GM10847 (cell line): ENCODE results near the gene FMC1.

Source experiments
- POLR2A ChIP-seq: IDR thresholded peaks from 2 replicates; pipeline ENCODE4 v1.6.1; 2011; ENCODE audit not compliant: insufficient read length; ENCODE audit errors: extremely low read depth

FMC1 gene

DNA sequence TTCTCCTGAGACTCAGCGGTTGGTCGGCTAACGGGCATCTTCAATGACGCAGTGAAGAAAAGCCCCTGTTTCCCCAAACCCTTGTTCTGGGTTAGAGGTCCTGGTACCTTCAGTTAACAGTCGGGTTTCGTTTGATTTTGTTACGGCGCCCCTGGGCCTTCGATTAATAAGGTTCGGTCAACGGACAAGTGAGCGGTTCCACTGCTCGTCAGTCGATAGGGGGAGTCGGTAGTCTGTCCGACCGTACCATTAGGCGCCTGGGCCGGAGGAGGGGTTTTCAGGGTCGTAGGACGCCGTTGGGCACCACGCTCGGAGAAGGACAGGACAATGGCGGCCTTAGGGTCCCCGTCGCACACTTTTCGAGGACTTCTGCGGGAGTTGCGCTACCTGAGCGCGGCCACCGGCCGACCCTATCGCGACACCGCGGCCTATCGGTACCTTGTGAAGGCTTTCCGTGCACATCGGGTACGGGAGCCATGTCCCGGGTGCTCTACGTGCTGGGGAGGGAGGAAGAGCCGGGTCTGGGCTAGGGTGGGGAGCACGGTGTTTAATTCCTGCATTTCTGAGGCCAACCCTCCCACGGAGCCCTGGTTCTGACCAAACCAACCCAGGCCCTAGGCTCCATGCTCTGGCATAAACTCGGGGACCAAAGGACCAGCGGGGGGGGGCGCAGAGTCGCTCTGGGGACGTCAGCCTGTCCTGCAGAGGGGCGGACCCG lies at the start of gene FMC1:
FMC1 (plus strand) TSS at position 280 of the 718 bp plus-strand sequence; CDS start at position 328, 48 bp downstream.
- peak; percentile 49 for TF ChIP-seq POLR2A

DNA sequence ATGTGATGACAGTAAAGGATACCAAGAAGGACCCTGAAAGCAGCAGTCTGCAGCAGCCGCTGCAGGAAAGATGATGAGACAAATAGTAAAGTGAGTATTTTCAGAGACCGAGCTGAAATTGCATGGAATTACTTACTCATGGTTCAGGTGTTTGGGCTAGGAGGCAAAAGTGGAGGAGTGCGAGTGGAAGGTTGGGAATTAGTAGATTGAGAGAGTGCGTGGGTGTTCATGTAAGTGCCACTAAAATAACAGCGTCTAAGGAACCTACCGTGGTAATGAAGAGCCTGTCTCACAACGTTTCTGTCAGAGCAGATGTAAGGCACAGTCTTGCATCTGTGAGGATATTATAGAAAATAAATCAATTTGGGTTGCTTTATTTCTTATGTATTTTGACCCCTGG lies 48.3 kb upstream of the FMC1 start:
- no peak for TF ChIP-seq POLR2A

GRCh38 chr7:139293534-139293933 lies 47.6 kb upstream of the FMC1 start:
- no peak for TF ChIP-seq POLR2A

GRCh38 chr7:139294241-139294640 lies 46.9 kb upstream of the FMC1 start:
- TF ChIP-seq POLR2A: no peak

GRCh38 chr7:139294951-139295575 lies 46.1 kb upstream of the FMC1 start:
- TF ChIP-seq POLR2A: no peak

DNA sequence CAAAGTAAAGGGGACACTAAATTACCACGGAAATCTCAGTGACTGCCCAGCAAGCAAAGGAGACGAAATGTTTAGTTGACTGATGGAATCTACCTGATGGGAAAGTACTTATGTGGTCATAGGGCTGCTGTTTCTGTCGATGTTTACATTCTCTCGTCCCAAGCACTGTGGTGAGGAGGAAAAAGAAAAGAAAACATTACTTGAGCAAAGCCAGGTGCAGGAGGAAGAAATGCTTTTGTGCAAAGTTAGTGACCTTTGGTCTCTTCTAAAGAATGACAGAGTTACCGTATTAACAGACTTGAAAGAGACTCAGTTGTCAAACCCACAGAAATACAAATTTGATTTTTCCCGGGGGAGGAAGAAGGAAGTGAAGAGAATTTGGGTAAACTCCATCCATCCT lies 43.3 kb upstream of the FMC1 start:
- TF ChIP-seq POLR2A: no peak

GRCh38 chr7:139299296-139299695 lies 41.8 kb upstream of the FMC1 start:
- no peak for TF ChIP-seq POLR2A

DNA sequence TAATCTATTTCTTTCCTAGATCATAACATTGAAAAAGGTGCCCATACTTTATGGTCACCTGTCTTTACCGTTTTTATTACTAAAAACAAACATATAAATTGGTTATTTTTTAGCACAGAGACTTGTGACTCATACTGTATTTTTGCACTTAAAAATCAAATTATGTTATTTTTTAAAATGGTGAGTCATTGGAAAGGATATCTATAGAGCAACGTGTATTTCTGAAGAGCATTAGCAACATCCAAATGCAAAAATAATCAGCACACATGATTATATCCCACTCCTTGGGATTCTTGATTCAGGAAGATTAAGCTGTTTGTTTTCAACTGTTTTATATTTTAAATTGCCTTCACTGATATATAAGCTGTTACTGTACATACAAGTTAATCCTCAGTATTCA lies 40.7 kb upstream of the FMC1 start:
- no peak for TF ChIP-seq POLR2A

DNA sequence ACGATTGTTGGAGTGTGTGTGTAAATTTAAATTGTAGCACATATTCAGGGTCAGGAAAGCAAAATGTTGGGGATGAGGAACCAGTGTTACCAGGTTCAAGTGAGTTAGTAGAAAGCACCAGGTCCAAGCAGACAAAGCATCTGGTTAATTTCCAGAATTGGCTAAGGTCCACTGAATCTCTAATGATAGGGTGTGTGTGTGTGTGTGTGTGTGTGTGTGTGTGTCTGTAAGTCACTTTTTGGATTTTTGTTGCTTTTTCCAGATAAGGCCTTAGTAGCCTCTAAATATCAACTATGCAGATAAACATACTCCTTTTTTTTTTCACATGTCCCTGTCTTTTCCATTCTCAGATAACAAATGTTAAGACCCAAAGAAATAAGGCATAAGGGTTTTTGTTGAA lies 36.6 kb upstream of the FMC1 start:
- no peak for TF ChIP-seq POLR2A

- no peak for TF ChIP-seq POLR2A
Observed at GRCh38 chr7:139317939-139318505, 23.1 kb upstream of the FMC1 start.

DNA sequence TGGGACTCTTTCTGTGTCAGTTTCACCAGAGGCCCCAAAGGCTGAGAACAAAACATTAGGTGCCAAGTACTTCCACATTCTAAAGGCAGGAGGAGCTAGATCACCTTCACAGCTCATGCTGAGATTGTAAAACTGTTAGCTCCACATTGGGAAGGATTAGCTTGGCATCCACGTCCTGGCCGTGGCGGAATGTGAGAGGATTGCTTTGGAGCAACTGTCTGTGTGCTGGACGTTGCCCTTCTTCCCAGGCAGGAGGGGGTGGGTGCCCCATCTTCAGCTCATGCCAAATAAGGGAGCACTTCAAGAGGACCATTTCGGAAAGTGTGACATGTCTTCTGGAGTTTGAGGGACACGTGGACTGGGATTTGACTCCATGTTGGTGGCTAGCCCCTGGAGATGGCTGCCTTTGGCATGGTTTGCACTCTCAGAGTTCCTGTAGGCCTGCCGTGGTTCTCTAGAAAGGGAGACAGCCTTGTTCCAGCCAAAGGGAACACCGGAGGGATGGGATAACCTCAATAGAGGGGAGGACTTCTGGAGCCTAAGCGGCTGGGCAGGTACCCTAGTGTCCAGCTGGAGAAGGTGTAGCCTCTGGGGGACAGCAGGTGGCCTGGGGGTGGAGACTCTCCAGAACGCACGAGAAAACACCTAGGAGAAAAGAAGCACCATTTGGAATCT lies 19.9 kb upstream of the FMC1 start:
- no peak for TF ChIP-seq POLR2A

DNA sequence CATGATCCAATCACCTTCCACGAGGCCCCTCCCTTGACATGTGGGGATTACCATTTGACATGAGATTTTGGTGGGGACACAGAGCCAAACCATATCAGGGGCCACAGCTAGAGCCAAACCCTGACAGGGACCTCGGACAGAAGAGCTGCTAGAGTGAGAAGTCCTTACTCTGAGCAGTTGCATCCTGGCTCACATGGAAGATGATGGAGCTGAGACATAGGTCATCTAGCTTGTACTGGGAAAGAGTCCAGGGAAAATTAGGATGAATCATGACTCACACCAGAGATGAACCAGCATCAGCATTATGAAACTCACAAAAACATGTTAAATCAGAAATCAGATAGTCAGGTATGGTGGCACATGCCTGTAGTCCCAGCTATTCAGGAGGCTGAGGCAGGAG lies 12.8 kb upstream of the FMC1 start:
- TF ChIP-seq POLR2A: no peak

DNA sequence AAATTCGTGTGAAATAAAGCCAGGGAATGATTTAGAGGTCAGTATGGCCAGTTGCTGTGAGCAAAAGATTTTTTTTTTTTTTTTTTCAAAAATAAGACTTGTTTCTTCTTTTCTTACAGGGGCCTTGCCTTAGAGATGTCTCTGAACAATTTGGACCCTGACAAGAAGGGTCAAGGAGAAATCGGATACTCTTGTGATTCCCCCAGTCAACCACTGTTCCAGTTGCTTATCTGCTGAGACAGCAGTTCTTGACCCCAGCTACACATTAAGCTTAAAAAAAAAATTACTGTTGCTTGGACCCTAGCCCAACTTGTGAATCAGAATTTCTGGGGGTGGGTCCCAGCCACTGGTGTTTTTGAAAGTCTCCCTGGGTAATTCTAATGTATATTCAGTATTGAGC lies 12.0 kb upstream of the FMC1 start:
- TF ChIP-seq POLR2A: no peak

DNA sequence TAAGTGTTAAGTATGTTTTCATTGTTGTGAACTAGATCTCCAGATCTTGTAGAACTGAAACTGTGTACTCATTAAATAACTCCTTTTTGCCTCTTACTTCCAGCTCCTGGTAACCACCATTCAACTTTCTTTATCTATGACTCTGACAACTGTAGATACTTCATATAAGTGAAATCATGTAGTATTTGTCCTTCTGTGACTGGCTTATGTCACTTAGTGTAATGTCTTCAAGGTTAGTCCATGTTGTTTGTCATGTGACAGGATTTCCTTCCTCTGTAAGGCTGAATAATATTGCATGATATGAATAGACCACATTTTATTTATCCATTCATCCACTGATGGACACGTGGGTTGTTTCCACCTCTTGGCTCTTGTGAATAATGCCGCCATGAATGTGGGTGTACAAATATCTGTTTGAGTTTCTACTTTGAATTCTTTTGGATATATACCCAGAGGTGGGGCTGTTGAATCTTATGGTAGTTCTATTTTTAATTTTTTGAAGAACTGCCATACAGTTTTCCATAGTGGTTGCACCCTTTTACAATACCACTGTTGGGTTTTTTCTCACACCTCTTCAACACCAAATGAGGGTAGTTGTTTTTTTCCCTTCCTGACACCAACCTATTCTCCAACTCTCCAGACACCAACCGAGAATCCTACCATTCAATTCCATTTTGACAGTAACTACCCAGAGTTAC lies 10.7 kb upstream of the FMC1 start:
- no peak for TF ChIP-seq POLR2A

DNA sequence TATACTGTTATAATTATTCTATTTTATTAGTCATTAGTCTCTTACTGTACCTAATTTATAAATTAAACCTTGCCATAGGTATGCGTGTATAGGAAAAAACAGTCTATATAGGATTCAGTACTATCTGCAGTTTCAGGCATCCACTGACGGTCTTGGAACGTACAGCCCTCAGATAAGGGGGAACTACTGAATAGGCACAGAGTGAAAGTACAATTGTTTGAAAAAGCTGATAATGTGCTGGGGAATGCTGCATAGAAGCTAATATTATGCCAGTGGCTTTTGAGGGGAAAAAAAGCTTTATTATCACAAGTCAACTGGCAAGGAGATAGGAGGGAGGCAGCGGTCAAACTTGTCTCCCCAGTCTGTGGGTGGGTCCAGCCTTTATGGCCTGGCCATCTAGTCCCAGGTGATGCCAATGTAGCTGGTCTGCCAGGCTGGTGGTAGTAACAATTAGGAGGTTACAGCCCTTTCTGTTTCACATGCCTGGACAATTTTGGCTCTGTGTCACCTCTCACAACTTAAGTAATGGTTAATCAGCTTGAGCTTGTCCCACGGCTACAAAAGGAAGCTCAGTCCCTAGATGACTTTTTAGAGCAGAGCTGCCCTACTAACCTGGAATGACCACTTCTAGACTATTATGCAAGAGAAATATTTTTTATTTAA lies 8.3 kb upstream of the FMC1 start:
- no peak for TF ChIP-seq POLR2A
